ENCODE measurements around the gene LARGE2.

DNA sequence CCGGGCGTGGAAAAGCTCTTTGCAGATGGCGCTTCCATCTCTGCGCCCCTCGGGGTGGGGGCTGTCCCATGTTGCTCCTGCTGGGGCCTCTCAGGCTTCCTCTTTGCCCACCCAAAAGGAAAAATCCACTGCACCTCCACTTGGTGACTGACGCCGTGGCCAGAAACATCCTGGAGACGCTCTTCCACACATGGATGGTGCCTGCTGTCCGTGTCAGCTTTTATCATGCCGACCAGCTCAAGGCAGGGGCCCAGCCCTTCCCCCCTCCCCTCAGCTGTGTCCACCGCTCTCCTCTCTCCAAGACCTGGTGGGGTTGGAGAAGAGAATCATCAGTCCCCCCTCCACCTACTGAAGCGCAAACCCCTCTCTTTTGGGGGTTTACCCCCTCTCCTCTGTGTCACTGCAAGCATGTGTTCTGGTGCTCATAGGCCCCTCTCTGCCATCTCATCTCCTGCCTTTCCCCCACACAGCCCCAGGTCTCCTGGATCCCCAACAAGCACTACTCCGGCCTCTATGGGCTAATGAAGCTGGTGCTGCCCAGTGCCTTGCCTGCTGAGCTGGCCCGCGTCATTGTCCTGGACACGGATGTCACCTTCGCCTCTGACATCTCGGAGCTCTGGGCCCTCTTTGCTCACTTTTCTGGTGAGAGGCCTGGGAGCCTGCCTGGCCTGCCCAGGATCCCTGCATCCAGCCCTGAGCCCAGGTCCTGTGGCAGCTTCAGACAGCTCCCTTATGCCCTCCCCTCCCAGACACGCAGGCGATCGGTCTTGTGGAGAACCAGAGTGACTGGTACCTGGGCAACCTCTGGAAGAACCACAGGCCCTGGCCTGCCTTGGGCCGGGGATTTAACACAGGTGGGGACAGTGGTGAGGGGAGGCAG is 1.8 kb downstream of the LARGE2 start:
- TF ChIP-seq ZNF121 (tag by site-specific recombination; IDR thresholded peaks at IDR 0.05), result no peak
- TF ChIP-seq ZNF16 (tag by site-specific recombination; IDR thresholded peaks at IDR 0.05; ENCODE audit: low read depth), result no peak
- no peak for TF ChIP-seq ZFHX2 (tag by site-specific recombination; conservative IDR thresholded peaks at IDR 0.05)
